Neutrophil (primary cell): ENCODE results near the gene TSSK6.
A peak's percentile ranks its signal among the peaks of the same experiment; 100 is the strongest.

Source experiments
- H3K27ac ChIP-seq: fragments of 200-600 bp; sonication (generic); 2 replicates; pipeline ENCODE4 v1.5.1; 2016; ENCODE audit warnings: mild to moderate bottlenecking, moderate library complexity
- H3K27me3 ChIP-seq: fragments of 200-600 bp; sonication (generic); 2 replicates; pipeline ENCODE4 v1.6.0; 2016; ENCODE audit warnings: mild to moderate bottlenecking
- H3K36me3 ChIP-seq: fragments of 200-600 bp; sonication (generic); 2 replicates; pipeline ENCODE4 v1.5.1; 2017
- H3K4me1 ChIP-seq, 2 experiments: fragments of 200-600 bp in 1 of 2; sonication (generic) in 1 of 2; 1 replicate in 1 of 2; 2 replicates in 1 of 2; pipeline versions ENCODE4 v1.5.1 to v1.6.1; 2013 to 2016; ENCODE audit warnings: low read depth in 1 of 2, low read length in 1 of 2, mild to moderate bottlenecking in 1 of 2, moderate library complexity in 1 of 2; ENCODE audit not compliant: control insufficient read depth in 1 of 2, insufficient read depth in 1 of 2
- H3K4me3 ChIP-seq, 2 experiments: fragments of 200-600 bp in 1 of 2; sonication (generic) in 1 of 2; 1 replicate in 1 of 2; 2 replicates in 1 of 2; pipeline ENCODE4 v1.5.1; 2013 to 2016; ENCODE audit warnings: low read depth in 1 of 2, low read length in 1 of 2, mild to moderate bottlenecking in 1 of 2, moderate library complexity in 1 of 2
- H3K9me3 ChIP-seq: fragments of 200-600 bp; sonication (generic); 2 replicates; pipeline ENCODE4 v1.5.1; 2016
- CTCF ChIP-seq: fragments of 200-600 bp; sonication (generic); IDR thresholded peaks from 2 replicates; pipeline ENCODE4 v1.5.1; 2016; ENCODE audit warnings: antibody characterized with exemption

Gene TSSK6

DNA sequence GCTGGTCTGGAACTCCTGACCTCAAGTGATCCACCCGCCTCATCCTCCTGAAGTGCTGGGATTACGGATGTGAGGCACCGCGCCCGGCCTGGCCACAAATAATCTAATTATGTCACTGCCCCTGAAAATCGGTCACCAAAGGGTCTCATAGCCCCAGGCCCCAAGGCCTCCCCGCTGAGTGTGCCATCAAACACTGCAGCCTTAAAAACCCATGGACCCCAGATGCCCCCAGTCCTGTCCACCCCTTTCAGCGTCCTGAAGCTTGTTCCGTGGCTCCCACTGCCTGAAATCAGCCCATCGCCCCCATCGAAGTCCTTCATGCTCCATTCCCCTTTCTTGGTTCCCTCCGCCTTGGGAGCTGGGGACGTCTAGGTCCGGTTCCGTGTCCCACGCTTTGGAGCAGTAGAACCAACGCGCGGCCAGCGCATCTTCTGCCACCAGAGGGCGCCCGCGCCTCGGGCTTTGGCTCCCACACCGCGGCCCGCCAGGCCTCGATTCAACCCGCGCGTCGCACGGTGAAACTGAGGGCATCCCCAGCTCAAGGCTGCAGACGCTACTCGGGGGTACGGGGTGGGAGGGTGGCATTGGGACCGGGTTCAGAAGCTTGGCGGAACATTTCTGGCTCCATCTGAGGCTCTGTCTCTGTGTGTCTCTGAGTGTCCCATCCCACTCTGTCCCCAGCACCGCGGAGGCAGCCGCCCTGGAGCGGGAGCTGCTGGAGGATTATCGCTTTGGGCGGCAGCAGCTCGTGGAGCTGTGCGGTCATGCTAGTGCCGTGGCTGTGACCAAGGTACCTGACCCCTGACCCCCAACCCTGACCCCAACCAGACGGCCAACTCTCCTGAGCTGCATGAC lies 16.8 kb upstream of the TSSK6 start:
- Histone ChIP-seq H3K27me3 (peaks cover 10% of the 10 kb centered on the region), H3K4me3 (no peak overlapping the region), H3K9me3 (no peaks in the 10 kb centered on the region), H3K4me1 (peaks cover 0 to 8% of the 10 kb centered on the region in 2 experiments), H3K36me3 (peaks cover 32% of the 10 kb centered on the region), H3K27ac (no peak overlapping the region)
- TF ChIP-seq CTCF, result peak; percentile 91

- no peak for TF ChIP-seq CTCF
- no peak overlapping the region for H3K4me3 ChIP-seq
- H3K27ac ChIP-seq, result no peak overlapping the region
- peaks cover 0 to 8% of the 10 kb centered on the region in 2 experiments for H3K4me1 ChIP-seq
- no peaks in the 10 kb centered on the region for H3K27me3 ChIP-seq
- H3K9me3 ChIP-seq, result no peaks in the 10 kb centered on the region
- peaks cover 43% of the 10 kb centered on the region for H3K36me3 ChIP-seq
Observed at GRCh38 chr19:19530889-19531288, 15.5 kb upstream of the TSSK6 start.

DNA sequence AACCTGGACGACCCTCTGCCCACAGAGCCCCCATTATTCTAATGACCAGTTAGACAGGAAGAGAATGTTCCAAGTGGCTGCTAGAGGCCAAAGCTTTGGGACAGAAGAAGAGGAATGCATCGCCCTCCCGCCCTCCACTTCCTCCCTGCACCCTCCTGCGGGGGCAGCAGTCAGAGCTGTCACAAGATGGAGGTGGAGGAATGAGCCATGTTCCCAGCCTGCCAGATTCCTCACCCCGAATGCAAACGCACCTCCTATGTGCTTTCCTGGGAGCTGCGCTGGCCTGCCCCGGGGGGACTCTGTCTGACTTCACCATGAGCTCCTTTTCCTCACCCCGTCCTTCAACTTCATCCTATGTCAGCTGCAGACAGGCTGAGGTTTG lies 15.1 kb upstream of the TSSK6 start:
- TF ChIP-seq CTCF, result no peak

DNA sequence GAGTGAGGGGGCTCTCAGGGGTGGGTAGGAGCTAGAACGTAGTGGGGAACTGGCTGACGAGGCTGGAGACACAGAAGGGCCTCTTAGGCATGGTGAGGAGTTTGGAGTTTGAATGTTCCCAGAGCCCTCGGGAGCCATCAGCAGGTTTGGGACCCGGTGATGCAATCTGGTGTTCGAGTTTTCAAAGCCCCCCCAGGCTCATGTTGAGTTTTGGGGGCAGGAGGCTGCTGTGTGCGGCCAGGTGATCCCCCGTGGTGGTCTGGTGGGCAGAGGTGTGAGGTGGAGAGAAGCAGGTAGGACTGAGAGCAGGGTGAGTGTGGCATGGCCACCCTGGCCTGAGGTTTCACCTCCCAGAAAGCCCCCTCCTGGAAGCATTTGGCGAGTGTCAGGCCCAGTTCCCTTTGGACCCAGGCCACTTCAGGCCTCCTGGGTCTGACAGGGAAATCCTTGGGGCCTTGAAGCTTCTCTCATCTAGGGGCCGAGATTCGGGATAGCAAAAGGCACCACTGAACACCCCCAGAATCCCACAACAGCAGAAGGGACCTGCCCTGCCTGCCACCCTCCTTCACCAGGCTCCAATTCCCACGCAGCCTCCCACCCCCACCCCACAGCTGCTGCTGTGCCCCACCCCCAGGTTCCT lies 14.6 kb upstream of the TSSK6 start:
- Histone ChIP-seq H3K9me3 (no peaks in the 10 kb centered on the region), H3K4me3 (no peak overlapping the region), H3K27ac (no peak overlapping the region), H3K36me3 (peaks cover 43% of the 10 kb centered on the region), H3K27me3 (no peaks in the 10 kb centered on the region), H3K4me1 (peaks cover 0 to 8% of the 10 kb centered on the region in 2 experiments)
- no peak for TF ChIP-seq CTCF

More for the DNA sequence above, 15.1 kb upstream of the TSSK6 start:
- no peaks in the 10 kb centered on the region for H3K9me3 ChIP-seq
- no peaks in the 10 kb centered on the region for H3K27me3 ChIP-seq
- peaks cover 0 to 8% of the 10 kb centered on the region in 2 experiments for H3K4me1 ChIP-seq
- no peak overlapping the region for H3K27ac ChIP-seq
- no peak overlapping the region for H3K4me3 ChIP-seq
- H3K36me3 ChIP-seq, result peaks cover 43% of the 10 kb centered on the region

DNA sequence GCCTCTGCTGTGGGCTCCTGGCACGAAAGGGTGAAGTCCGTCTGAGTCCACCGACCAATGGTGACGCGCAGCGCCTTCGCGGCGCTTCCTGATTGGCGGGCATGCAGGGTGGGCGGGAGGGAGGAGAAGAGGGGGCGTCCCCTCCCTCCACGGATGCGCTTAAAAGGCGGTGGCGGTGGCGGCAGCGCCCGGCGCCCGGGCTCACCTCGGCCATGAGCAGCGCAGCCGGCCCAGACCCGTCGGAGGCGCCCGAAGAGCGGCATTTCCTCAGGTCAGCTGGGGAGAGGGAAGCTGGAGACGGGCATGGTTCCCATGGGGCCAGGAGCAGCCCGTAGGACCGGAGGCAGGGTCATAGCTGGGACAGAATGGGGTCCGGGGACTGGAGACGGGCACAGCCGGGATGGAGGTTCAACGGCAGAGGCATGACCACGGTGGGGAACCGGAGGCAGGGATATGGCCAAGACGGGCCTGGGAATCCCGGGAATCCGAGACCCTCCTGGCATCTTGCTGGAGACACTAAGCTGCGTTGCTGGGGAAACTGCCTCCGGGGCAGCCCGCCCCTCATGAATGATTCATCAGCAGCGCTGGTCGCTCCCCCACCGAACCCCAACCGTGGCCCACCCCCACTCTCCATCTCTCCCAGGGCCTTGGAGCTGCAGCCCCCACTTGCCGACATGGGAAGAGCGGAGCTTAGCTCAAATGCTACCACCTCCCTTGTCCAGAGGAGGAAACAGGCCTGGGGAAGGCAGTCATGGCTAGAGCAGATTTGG lies 13.6 kb upstream of the TSSK6 start, which contains the start of gene YJEFN3:
YJEFN3 (plus strand) TSS at position 191 of the 770 bp plus-strand sequence; CDS start at position 213, 22 bp downstream.
- peaks cover 49% of the 10 kb centered on the region for H3K36me3 ChIP-seq
- no peaks in the 10 kb centered on the region for H3K9me3 ChIP-seq
- no peaks in the 10 kb centered on the region for H3K27me3 ChIP-seq
- TF ChIP-seq CTCF, result no peak
- H3K4me3 ChIP-seq, result no peak within 1 kb of the TSS
- H3K4me1 ChIP-seq, result peaks cover 0 to 8% of the 10 kb centered on the region in 2 experiments
- no peak within 1 kb of the TSS for H3K27ac ChIP-seq
